ENCODE measurements around the gene SLFN5.

SLFN5 gene

DNA sequence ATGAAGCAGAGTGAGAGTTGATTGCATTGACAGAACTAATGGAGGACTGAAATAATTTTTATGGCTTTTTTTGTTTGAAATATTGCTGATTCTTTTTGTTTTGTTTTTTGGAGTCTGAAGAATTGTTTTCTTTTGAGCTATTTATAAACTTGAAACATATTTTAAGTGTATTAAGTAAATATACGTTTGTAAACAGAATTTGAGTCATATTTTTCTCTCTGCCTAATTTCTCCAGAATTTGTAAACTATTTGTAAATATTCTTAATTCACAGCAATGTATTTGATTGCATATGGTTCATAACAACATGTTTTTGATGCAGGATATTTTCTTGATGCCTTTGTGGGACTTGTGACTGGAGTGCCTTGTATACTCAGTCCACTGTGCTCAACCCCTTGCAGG is 79.9 kb downstream of the SLFN5 start:
- TF ChIP-seq ARNTL (CRISPR knock-in tag; IDR thresholded peaks at IDR 0.05; ENCODE audit: borderline replicate concordance, low read depth), result no peak
- no peak for ATAC-seq

All from SK-N-SH treated with all-trans-retinoic acid at 6 μM for 48 hours (cell line).